Endothelial cell of umbilical vein (primary cell): ENCODE results near the gene RCAN3. TPM values are rescaled to one million over a fixed set of nuclear protein-coding genes. Genes with fewer than 3 reads are reported as not detected.

Experiments used
- BruUV-seq: library from RNA; stranded (reverse); fragments of 400-500 nt; replicated peaks from 2 replicates; lab custom pipeline; 2021; lab: Mats Ljungman, UMichigan
- CTCF ChIA-PET: fragments of 300-600, 350-600 bp; sonication (Branson Sonifier 250); formaldehyde crosslinking; loops from one replicate; lab custom pipeline; 2021; ENCODE audit warnings: antibody characterized with exemption, inconsistent platforms; lab: Charles Lee
- POLR2A ChIA-PET: fragments of 300-600, 350-600 bp; sonication (Branson Sonifier 250); formaldehyde crosslinking; loops from one replicate; lab custom pipeline; 2021; ENCODE audit warnings: antibody characterized with exemption, inconsistent platforms; lab: Charles Lee
- DNase-seq: peaks from one replicate; pipeline ENCODE4 v3.0.0-alpha.2; 2011; ENCODE audit warnings: low read depth, low spot score
- FAIRE-seq: peaks from 2 replicates; lab custom pipeline; 2011; peaks lifted over from hg19 to GRCh38; lab: Jason Lieb, UNC
- H2AFZ ChIP-seq: 2 replicates; pipeline ENCODE4 v1.6.0; 2012; ENCODE audit warnings: low read depth, low read length, control low read depth, inconsistent platforms
- H3K27ac ChIP-seq: 2 replicates; pipeline ENCODE4 v1.5.1; 2011; ENCODE audit warnings: low read depth, mild to moderate bottlenecking, control low read depth, low read length, moderate library complexity; ENCODE audit not compliant: insufficient read depth
- H3K27me3 ChIP-seq, 2 experiments: 2 replicates each; pipeline versions ENCODE4 v1.6.0 to v1.6.1; 2011; ENCODE audit warnings: low read length in 2 of 2, mixed read lengths in 1 of 2; ENCODE audit not compliant: control insufficient read depth in 2 of 2, insufficient read depth in 2 of 2
- H3K36me3 ChIP-seq, 2 experiments: 2 replicates in 1 of 2; 3 replicates in 1 of 2; pipeline ENCODE4 v1.5.1; 2011; ENCODE audit warnings: low read length in 2 of 2, mild to moderate bottlenecking in 1 of 2, moderate library complexity in 1 of 2; ENCODE audit not compliant: control insufficient read depth in 2 of 2, insufficient read depth in 2 of 2; ENCODE audit errors: extremely low read depth in 1 of 2
- H3K4me1 ChIP-seq: 3 replicates; pipeline ENCODE4 v1.5.1; 2011; ENCODE audit warnings: mild to moderate bottlenecking, low read length; ENCODE audit not compliant: control insufficient read depth, insufficient read depth; ENCODE audit errors: extremely low read depth
- H3K4me2 ChIP-seq: 2 replicates; pipeline ENCODE4 v1.6.1; 2011; ENCODE audit warnings: low read length, control low read depth, mixed read lengths; ENCODE audit not compliant: insufficient read depth
- H3K4me3 ChIP-seq, 3 experiments: fragments of 200-600 bp in 1 of 3; sonication (generic), shearing (Covaris generic) in 1 of 3; replicated peaks in 1 of 3; 2 replicates each; pipeline ENCODE4 v1.5.1; 2011 to 2016; ENCODE audit warnings: control low read depth in 3 of 3, low read length in 3 of 3, mild to moderate bottlenecking in 2 of 3, inconsistent platforms in 1 of 3, low read depth in 1 of 3, moderate library complexity in 1 of 3; ENCODE audit not compliant: insufficient read depth in 1 of 3
- H3K79me2 ChIP-seq: 2 replicates; pipeline ENCODE4 v1.6.0; 2012; ENCODE audit warnings: low read length, inconsistent platforms; ENCODE audit not compliant: control insufficient read depth, insufficient read depth
- H3K9ac ChIP-seq: replicated peaks from 2 replicates; pipeline ENCODE3; 2011; ENCODE audit warnings: low read length, control low read depth; ENCODE audit not compliant: insufficient read depth; ENCODE audit errors: extremely low read depth
- H3K9me1 ChIP-seq: replicated peaks from 3 replicates; pipeline ENCODE4 v1.6.0; 2011; ENCODE audit warnings: mild to moderate bottlenecking, low read length; ENCODE audit not compliant: control insufficient read depth, insufficient read depth; ENCODE audit errors: extremely low read depth
- H3K9me3 ChIP-seq: replicated peaks from 2 replicates; pipeline ENCODE4 v1.5.1; 2012; ENCODE audit warnings: low read length, inconsistent platforms; ENCODE audit not compliant: control insufficient read depth, insufficient read depth
- H4K20me1 ChIP-seq: replicated peaks from 2 replicates; pipeline ENCODE3; 2011; ENCODE audit warnings: mild to moderate bottlenecking, low read length; ENCODE audit not compliant: control insufficient read depth, insufficient read depth; ENCODE audit errors: extremely low read depth
- EZH2 ChIP-seq: IDR thresholded peaks from 2 replicates; pipeline ENCODE4 v1.6.1; 2012; ENCODE audit warnings: borderline replicate concordance, low read depth, mild to moderate bottlenecking, moderate library complexity, low read length, inconsistent platforms; ENCODE audit not compliant: severe bottlenecking
- GATA2 ChIP-seq: IDR thresholded peaks from 2 replicates; pipeline ENCODE4 v1.7.0; 2011; ENCODE audit warnings: low read depth, mild to moderate bottlenecking, moderate library complexity, mixed read lengths, low read length; ENCODE audit not compliant: insufficient read length, insufficient read depth
- JUN ChIP-seq: IDR thresholded peaks from 2 replicates; pipeline ENCODE4 v1.6.1; 2011; ENCODE audit warnings: borderline replicate concordance, low read depth; ENCODE audit not compliant: insufficient read length, insufficient read depth
- MYC ChIP-seq: IDR thresholded peaks from one replicate; pipeline ENCODE4 v1.6.1; 2011; ENCODE audit warnings: mild to moderate bottlenecking, low read depth, low read length
- POLR2AphosphoS5 ChIP-seq: IDR thresholded peaks from 2 replicates; pipeline ENCODE4 v1.6.1; 2012; ENCODE audit warnings: low read depth, mild to moderate bottlenecking, control low read depth, low read length, moderate library complexity; ENCODE audit not compliant: insufficient read depth
- dilution Hi-C: fragments of 300-500 bp; cut with MboI; formaldehyde crosslinking; loops from one replicate; pipeline ENCODE4 v1.15.0; 2019; ENCODE audit warnings: low sequenced_read_pairs; ENCODE audit not compliant: extremely low pct_ligation_motif_present
- intact Hi-C: fragments of 100-400 bp; cut with micrococcal nuclease; formaldehyde crosslinking; loops from one replicate; pipeline ENCODE4 v1.10.0; 2022
- polyA plus RNA-seq, 4 experiments: library from polyadenylated mRNA; depleted of rRNA in 3 of 4; stranded (reverse) in 3 of 4; unstranded in 1 of 4; fragments of >200 nt; gene quantifications; 2 replicates each; pipeline versions ENCODE4 v1.2.1 to v1.2.3, GENCODE V29; 2011 to 2012; ENCODE audit warnings: missing spikeins in 1 of 4
- total RNA-seq: library from RNA; stranded (reverse); gene quantifications from 2 replicates; pipeline ENCODE4 v1.2.3, GENCODE V29; 2021
- TF ChIP-seq, protein P1 (sequence below): IDR thresholded peaks from 2 replicates; pipeline ENCODE4 v1.6.1; 2011; ENCODE audit not compliant: insufficient read depth, insufficient read length
- TF ChIP-seq, protein P2 (sequence below), 2 donors: IDR thresholded peaks; 1 replicate in 1 of 2; 2 replicates in 1 of 2; pipeline ENCODE4 v1.5.1; 2011; ENCODE audit warnings: low read length in 2 of 2, mild to moderate bottlenecking in 2 of 2, moderate library complexity in 2 of 2, control low read depth in 1 of 2, inconsistent platforms in 1 of 2, low read depth in 1 of 2; ENCODE audit not compliant: insufficient read depth in 1 of 2; ENCODE audit errors: extremely low read depth in 1 of 2

RCAN3 gene
- total and polyA plus RNA-seq, 2 donors (not counting 3 experiments of a cell fraction or from before 2014, with no cell fraction given): 0.99 to 5.1 TPM

DNA sequence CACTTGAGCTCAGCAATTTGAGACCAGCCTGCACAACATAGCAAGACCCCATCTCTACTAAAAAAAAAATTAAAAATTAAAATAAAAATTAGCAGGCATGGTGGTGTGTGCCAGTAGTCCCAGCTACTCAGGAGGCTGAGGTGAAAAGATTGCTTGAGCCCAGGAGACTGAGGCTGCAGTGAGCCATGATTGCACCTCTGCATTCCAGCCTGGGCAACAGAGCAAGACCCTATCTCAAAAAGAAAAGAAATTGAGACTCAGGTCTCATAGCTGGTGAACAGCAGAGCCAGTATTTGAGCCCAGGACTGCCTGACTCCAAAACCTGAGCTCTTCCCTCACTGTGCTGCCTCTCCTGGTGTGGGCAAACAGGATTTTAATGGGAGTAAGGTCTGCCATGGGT, 28.4 kb upstream of the RCAN3 start:
- dilution Hi-C loops (no loop called here), intact Hi-C loops (no loop called here)
- TF ChIP-seq, protein P1, sequence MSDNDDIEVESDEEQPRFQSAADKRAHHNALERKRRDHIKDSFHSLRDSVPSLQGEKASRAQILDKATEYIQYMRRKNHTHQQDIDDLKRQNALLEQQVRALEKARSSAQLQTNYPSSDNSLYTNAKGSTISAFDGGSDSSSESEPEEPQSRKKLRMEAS: no peak
- TF ChIP-seq POLR2AphosphoS5: no peak
- TF ChIP-seq JUN: no peak
- no peak for TF ChIP-seq GATA2
- no peak for TF ChIP-seq MYC
- TF ChIP-seq, protein P2, sequence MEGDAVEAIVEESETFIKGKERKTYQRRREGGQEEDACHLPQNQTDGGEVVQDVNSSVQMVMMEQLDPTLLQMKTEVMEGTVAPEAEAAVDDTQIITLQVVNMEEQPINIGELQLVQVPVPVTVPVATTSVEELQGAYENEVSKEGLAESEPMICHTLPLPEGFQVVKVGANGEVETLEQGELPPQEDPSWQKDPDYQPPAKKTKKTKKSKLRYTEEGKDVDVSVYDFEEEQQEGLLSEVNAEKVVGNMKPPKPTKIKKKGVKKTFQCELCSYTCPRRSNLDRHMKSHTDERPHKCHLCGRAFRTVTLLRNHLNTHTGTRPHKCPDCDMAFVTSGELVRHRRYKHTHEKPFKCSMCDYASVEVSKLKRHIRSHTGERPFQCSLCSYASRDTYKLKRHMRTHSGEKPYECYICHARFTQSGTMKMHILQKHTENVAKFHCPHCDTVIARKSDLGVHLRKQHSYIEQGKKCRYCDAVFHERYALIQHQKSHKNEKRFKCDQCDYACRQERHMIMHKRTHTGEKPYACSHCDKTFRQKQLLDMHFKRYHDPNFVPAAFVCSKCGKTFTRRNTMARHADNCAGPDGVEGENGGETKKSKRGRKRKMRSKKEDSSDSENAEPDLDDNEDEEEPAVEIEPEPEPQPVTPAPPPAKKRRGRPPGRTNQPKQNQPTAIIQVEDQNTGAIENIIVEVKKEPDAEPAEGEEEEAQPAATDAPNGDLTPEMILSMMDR (IDR thresholded peaks at IDR 0.05; ENCODE audit: extremely low read depth in 1 of 2, insufficient read depth in 1 of 2, low read depth in 1 of 2, low read length in 2 of 2): no peak
- TF ChIP-seq EZH2: no peak
- H3K36me3 ChIP-seq: no peaks in the 10 kb centered on the region
- no peak overlapping the region for H3K4me2 ChIP-seq
- H2AFZ ChIP-seq: no peak overlapping the region
- no peak for DNase-seq
- H3K4me1 ChIP-seq: no peaks in the 10 kb centered on the region
- no peak overlapping the region for H3K9ac ChIP-seq
- BruUV-seq: no TSS peak
- ChIA-PET POLR2A (no interaction called here), CTCF (interaction anchor here (0.7 kb wide), 1 partner anchor 18 kb away, joined by 3 read pairs; no protein-coding TSS in a partner anchor)
- no peaks in the 10 kb centered on the region for H3K27me3 ChIP-seq
- H3K27ac ChIP-seq: no peak overlapping the region
- H3K4me3 ChIP-seq: no peak overlapping the region
- H3K9me1 ChIP-seq: no peaks in the 10 kb centered on the region
- peak; percentile 26 for FAIRE-seq
- no peaks in the 10 kb centered on the region for H3K9me3 ChIP-seq
- no peaks in the 10 kb centered on the region for H4K20me1 ChIP-seq
- H3K79me2 ChIP-seq: no peaks in the 10 kb centered on the region
